Astrocyte of the spinal cord (primary cell): ENCODE results near the gene ATOSB.

Experiments used
- DNase-seq: peaks from one replicate; pipeline ENCODE4 v3.0.0; 2011; ENCODE audit warnings: low read depth, low spot score
- H3K4me3 ChIP-seq: 2 replicates; pipeline ENCODE4 v1.5.1; 2011; ENCODE audit warnings: low read depth, mild to moderate bottlenecking, low read length, moderate library complexity
- in situ Hi-C: cut with HindIII; loops from 2 replicates; pipeline ENCODE4 v1.10.0; 2017; ENCODE audit warnings: low sequenced_read_pairs
- TF ChIP-seq, protein P1 (sequence below): IDR thresholded peaks from 2 replicates; pipeline ENCODE4 v1.5.1; 2012; ENCODE audit warnings: low read depth, mild to moderate bottlenecking, low read length, inconsistent platforms

The ATOSB gene

DNA sequence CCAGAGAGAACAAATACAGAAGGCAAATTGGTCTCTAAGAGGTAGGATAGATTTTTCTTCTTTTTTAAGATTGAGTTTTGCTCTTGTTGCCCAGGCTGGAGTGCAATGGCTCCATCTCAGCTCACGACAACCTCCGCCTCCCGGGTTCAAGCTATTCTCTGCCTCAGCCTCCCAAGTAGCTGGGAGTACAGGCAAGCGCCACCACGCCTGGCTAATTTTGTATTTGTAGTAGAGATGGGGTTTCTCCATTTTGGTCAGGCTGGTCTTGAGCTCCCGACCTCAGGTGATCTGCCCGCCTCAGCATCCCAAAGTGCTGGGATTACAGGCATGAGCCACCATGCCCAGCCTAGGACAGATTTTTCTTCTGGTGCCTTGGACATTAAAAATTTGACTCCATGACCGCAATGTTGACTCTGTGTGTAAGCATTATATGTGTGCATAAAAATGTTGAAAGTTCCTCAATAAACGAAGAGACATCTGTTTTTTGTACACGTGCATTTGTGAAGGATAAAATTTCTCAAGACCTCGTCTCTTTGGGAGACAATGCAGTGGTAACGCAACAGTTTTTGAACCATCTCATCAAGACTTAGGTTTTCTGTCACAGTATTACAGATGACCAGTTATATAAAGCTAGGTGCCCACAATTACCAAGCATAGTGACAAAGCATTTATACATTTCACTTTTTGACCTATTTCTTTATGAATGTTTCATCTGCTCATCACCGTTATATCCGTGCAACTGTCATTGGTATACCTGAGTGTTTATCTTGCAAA, 60.6 kb downstream of the ATOSB start:
- DNase-seq: no peak
- TF ChIP-seq, protein P1, sequence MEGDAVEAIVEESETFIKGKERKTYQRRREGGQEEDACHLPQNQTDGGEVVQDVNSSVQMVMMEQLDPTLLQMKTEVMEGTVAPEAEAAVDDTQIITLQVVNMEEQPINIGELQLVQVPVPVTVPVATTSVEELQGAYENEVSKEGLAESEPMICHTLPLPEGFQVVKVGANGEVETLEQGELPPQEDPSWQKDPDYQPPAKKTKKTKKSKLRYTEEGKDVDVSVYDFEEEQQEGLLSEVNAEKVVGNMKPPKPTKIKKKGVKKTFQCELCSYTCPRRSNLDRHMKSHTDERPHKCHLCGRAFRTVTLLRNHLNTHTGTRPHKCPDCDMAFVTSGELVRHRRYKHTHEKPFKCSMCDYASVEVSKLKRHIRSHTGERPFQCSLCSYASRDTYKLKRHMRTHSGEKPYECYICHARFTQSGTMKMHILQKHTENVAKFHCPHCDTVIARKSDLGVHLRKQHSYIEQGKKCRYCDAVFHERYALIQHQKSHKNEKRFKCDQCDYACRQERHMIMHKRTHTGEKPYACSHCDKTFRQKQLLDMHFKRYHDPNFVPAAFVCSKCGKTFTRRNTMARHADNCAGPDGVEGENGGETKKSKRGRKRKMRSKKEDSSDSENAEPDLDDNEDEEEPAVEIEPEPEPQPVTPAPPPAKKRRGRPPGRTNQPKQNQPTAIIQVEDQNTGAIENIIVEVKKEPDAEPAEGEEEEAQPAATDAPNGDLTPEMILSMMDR: no peak
- in situ Hi-C loops: no loop called here
- H3K4me3 ChIP-seq: no peak overlapping the region

DNA sequence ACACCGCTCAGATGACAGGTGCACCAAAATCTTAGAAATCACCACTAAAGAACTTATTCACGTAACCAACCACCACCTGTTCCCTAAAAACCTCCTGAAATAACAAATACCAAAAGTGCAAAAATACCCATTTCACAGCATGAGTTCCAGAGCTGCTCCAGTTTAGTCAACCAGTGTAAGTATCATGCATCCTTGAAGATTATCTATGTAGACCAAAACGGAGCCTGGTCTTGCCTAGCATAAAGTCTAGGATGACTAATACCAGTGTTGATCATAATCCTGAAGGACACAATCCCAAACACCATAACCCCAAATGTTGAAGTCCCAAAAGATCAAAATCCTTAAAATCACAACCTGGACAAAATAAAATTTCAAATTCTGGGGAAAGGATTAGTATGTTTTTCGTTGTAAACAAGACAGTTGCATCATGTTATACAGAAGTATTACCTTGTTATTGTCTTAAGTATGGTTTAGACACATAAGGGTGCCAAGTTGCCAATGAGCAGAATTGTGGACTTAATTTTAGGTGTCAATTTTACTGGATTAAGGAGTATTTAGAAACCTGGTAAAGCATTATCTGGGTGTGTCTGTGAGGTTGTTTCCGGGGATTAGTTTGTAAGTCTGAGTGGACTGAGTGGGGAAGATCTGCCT, 61.4 kb downstream of the ATOSB start:
- TF ChIP-seq, protein P1: no peak
- DNase-seq: no peak
- in situ Hi-C loops: no loop called here
- no peak overlapping the region for H3K4me3 ChIP-seq
